Endodermal cell (in vitro differentiated cells): ENCODE measurements around the gene LAMC1. TPM values are rescaled to one million over a fixed set of nuclear protein-coding genes. Genes with fewer than 3 reads are reported as not detected.

ENCODE experiments used
- DNase-seq: peaks from one replicate; pipeline ENCODE4 v3.0.0-alpha.2; 2017
- H3K27ac ChIP-seq: 2 replicates; pipeline ENCODE4 v1.5.1; 2013; ENCODE audit warnings: mild to moderate bottlenecking, low read depth, low read length, moderate library complexity
- H3K27me3 ChIP-seq: 2 replicates; pipeline ENCODE4 v1.6.1; 2013; ENCODE audit warnings: mild to moderate bottlenecking, low read length, moderate library complexity; ENCODE audit not compliant: insufficient read depth, control insufficient read depth, poor library complexity, severe bottlenecking
- H3K36me3 ChIP-seq: 2 replicates; pipeline ENCODE4 v1.7.0; 2013; ENCODE audit warnings: mild to moderate bottlenecking, low read length, moderate library complexity; ENCODE audit not compliant: control insufficient read depth, insufficient read depth
- H3K4me1 ChIP-seq: one replicate; pipeline ENCODE4 v1.7.0; 2013; ENCODE audit warnings: low read length; ENCODE audit not compliant: control insufficient read depth, insufficient read depth
- H3K4me3 ChIP-seq: 2 replicates; pipeline ENCODE4 v1.5.1; 2013; ENCODE audit warnings: mild to moderate bottlenecking, low read length, moderate library complexity
- H3K9ac ChIP-seq: 2 replicates; pipeline ENCODE4 v1.6.1; 2013; ENCODE audit warnings: mild to moderate bottlenecking, low read length, moderate library complexity; ENCODE audit not compliant: poor library complexity, severe bottlenecking; ENCODE audit errors: extremely low read depth
- H3K9me3 ChIP-seq: 2 replicates; pipeline ENCODE4 v1.6.1; 2013; ENCODE audit warnings: mild to moderate bottlenecking, low read length, moderate library complexity; ENCODE audit not compliant: control insufficient read depth
- H3K27ac Mint-ChIP-seq: 2 replicates; pipeline ENCODE4 v1.8.0; 2020; ENCODE audit warnings: mixed read lengths
- H3K27me3 Mint-ChIP-seq: 2 replicates; pipeline ENCODE4 v1.8.0; 2021; ENCODE audit warnings: mild to moderate bottlenecking, mixed read lengths; ENCODE audit not compliant: insufficient read depth
- H3K36me3 Mint-ChIP-seq: 2 replicates; pipeline ENCODE4 v1.8.0; 2020; ENCODE audit warnings: low read depth, mixed read lengths
- H3K4me1 Mint-ChIP-seq: 2 replicates; pipeline ENCODE4 v1.8.0; 2020; ENCODE audit warnings: mixed read lengths
- H3K4me3 Mint-ChIP-seq: 2 replicates; pipeline ENCODE4 v1.8.0; 2020; ENCODE audit warnings: mild to moderate bottlenecking, moderate library complexity, mixed read lengths
- H3K9me3 Mint-ChIP-seq: 2 replicates; pipeline ENCODE4 v1.8.0; 2020; ENCODE audit warnings: mild to moderate bottlenecking, mixed read lengths
- CTCF ChIP-seq: fragments of 200-600 bp; sonication (generic); conservative IDR thresholded peaks from 2 replicates; pipeline ENCODE4 v1.5.0; 2021; ENCODE audit warnings: antibody characterized with exemption, mild to moderate bottlenecking
- WGBS, 2 experiments: methylation state at CpG; one replicate each; pipeline versions ENCODE4 v1.1.5 to v1.1.7; 2013; ENCODE audit warnings: missing lambda C conversion rate in 2 of 2, mixed read lengths in 1 of 2; ENCODE audit not compliant: insufficient coverage in 1 of 2, insufficient read length in 1 of 2; 5-methylcytosine and 5-hydroxymethylcytosine counted together
- total RNA-seq, 2 donors: library from RNA; stranded (reverse); fragmentation: NEBNext Ultra II Directional in 1 of 2; extraction: Animal tissue kit (Norgen Biotek cat#: 25700) in 1 of 2; gene quantifications; 2 replicates in 1 of 2; 3 replicates in 1 of 2; pipeline ENCODE4 v1.2.1, GENCODE V29; 2021

Gene LAMC1
- total RNA-seq, 2 donors from 2014 or later, result 47.9 to 58.8 TPM

DNA sequence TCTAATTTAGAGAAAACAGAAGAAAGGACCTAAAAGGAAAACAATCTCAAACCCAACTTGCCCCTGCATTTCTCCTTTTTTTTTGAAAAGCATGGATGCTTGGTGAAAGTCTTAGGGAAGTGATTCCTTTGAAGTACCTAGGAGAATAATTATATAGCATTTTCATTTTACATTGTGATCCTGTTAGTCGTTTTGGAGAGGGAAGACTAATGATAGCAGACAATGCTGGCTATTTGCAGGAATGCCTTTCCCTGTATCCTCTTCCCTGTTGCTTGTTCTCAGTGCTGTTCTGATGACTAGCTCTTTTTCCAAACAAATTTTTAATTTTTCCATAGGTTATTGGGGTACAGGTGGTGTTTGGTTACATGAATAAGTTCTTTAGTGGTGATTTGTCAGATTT is 53.9 kb downstream of the LAMC1 start:
- H3K4me3 ChIP-seq, result no peak overlapping the region
- no peak overlapping the region for H3K4me3 Mint-ChIP-seq
- H3K36me3 ChIP-seq, result no peaks in the 10 kb centered on the region
- H3K27ac ChIP-seq, result no peak overlapping the region
- DNase-seq, result no peak
- no peak overlapping the region for H3K27ac Mint-ChIP-seq
- no peaks in the 10 kb centered on the region for H3K9me3 ChIP-seq
- H3K9me3 Mint-ChIP-seq, result peaks cover 6% of the 10 kb centered on the region
- H3K27me3 Mint-ChIP-seq, result no peaks in the 10 kb centered on the region
- H3K27me3 ChIP-seq, result no peaks in the 10 kb centered on the region
- H3K36me3 Mint-ChIP-seq, result peaks cover 5% of the 10 kb centered on the region
- peaks cover 3% of the 10 kb centered on the region for H3K4me1 Mint-ChIP-seq
- no peak for TF ChIP-seq CTCF
- WGBS, 2 experiments, result 75% methylated on average over 1 of the region's 1 CpG; no CpG with 5 or more reads in 1 of the 2 experiments
- no peak overlapping the region for H3K9ac ChIP-seq
- H3K4me1 ChIP-seq, result no peaks in the 10 kb centered on the region

- Mint-ChIP-seq H3K4me3 (no peak overlapping the region), H3K36me3 (no peaks in the 10 kb centered on the region), H3K9me3 (no peaks in the 10 kb centered on the region), H3K27ac (no peak overlapping the region), H3K27me3 (no peaks in the 10 kb centered on the region), H3K4me1 (peaks cover 3% of the 10 kb centered on the region)
- Histone ChIP-seq H3K36me3 (no peaks in the 10 kb centered on the region), H3K9me3 (no peaks in the 10 kb centered on the region), H3K4me3 (no peak overlapping the region), H3K27ac (no peak overlapping the region), H3K27me3 (no peaks in the 10 kb centered on the region), H3K4me1 (no peaks in the 10 kb centered on the region), H3K9ac (no peak overlapping the region)
- no peak for TF ChIP-seq CTCF
- WGBS, 2 experiments, result 93 to 94% methylated on average over 7 to 8 of the region's 8 CpGs
- DNase-seq, result no peak
Observed at GRCh38 chr1:183079712-183080388, 56.6 kb downstream of the LAMC1 start.

GRCh38 chr1:183080406-183080805 is 57.2 kb downstream of the LAMC1 start:
- no peaks in the 10 kb centered on the region for H3K27me3 Mint-ChIP-seq
- TF ChIP-seq CTCF, result no peak
- H3K27ac ChIP-seq, result no peak overlapping the region
- DNase-seq, result no peak
- 88% methylated on average over 2 of the region's 2 CpGs; no CpG with 5 or more reads in 1 of the 2 experiments for WGBS, 2 experiments
- no peaks in the 10 kb centered on the region for H3K9me3 Mint-ChIP-seq
- no peak overlapping the region for H3K9ac ChIP-seq
- no peaks in the 10 kb centered on the region for H3K36me3 Mint-ChIP-seq
- H3K4me1 Mint-ChIP-seq, result peaks cover 3% of the 10 kb centered on the region
- H3K27ac Mint-ChIP-seq, result no peak overlapping the region
- no peaks in the 10 kb centered on the region for H3K36me3 ChIP-seq
- no peaks in the 10 kb centered on the region for H3K9me3 ChIP-seq
- H3K4me1 ChIP-seq, result no peaks in the 10 kb centered on the region
- no peaks in the 10 kb centered on the region for H3K27me3 ChIP-seq
- H3K4me3 ChIP-seq, result no peak overlapping the region
- H3K4me3 Mint-ChIP-seq, result no peak overlapping the region
